Activated CD4-positive, alpha-beta memory T cell treated with anti-CD3 and anti-CD28 coated beads for 36 hours (primary cell): ENCODE measurements around the gene PLN. TPM values are rescaled to one million over a fixed set of nuclear protein-coding genes. Genes with fewer than 3 reads are reported as not detected.

Experiments used
- CTCF ChIA-PET: fragments of 350-600 bp; sonication (Branson Sonifier 250); formaldehyde crosslinking; loops from one replicate; lab custom pipeline; 2021; ENCODE audit warnings: antibody characterized with exemption, inconsistent platforms; lab: Charles Lee
- POLR2A ChIA-PET: fragments of 350-600 bp; sonication (Branson Sonifier 250); formaldehyde crosslinking; loops from one replicate; lab custom pipeline; 2021; ENCODE audit warnings: antibody characterized with exemption; lab: Charles Lee
- DNase-seq: peaks from one replicate; pipeline ENCODE4 v3.0.0-alpha.2; 2020
- H3K27ac Mint-ChIP-seq: one replicate; pipeline ENCODE4 v1.8.0; 2021; ENCODE audit warnings: mixed read lengths
- H3K27me3 Mint-ChIP-seq: one replicate; pipeline ENCODE4 v1.8.0; 2021; ENCODE audit warnings: mixed read lengths
- H3K36me3 Mint-ChIP-seq: one replicate; pipeline ENCODE4 v1.8.0; 2021; ENCODE audit warnings: mixed read lengths
- H3K4me1 Mint-ChIP-seq: one replicate; pipeline ENCODE4 v1.8.0; 2021; ENCODE audit warnings: low read depth, mixed read lengths
- H3K4me3 Mint-ChIP-seq: one replicate; pipeline ENCODE4 v1.8.0; 2021; ENCODE audit warnings: mild to moderate bottlenecking, mixed read lengths
- H3K9me3 Mint-ChIP-seq: one replicate; pipeline ENCODE4 v1.8.0; 2021; ENCODE audit warnings: mixed read lengths
- intact Hi-C: fragments of 100-400 bp; cut with micrococcal nuclease; formaldehyde crosslinking; loops from one replicate; pipeline ENCODE4 v1.15.1; 2023
- total RNA-seq, 2 experiments: library from RNA; stranded (reverse); gene quantifications; one replicate each; pipeline ENCODE4 v1.2.3, GENCODE V29; 2021

PLN gene
- total RNA-seq, 2 experiments from 2014 or later: not detected

- intact Hi-C loops: loop anchor here (1.0 to 5.0 kb wide), 5 partner anchors 53 to 331 kb away; no protein-coding TSS in a partner anchor
- DNase-seq: no peak
- no peaks in the 10 kb centered on the region for H3K27me3 Mint-ChIP-seq
- H3K27ac Mint-ChIP-seq: peak overlapping the region; percentile 11
- H3K36me3 Mint-ChIP-seq: peaks cover 4% of the 10 kb centered on the region
- H3K9me3 Mint-ChIP-seq: no peaks in the 10 kb centered on the region
- ChIA-PET CTCF (interaction anchor here (0.6 to 3.1 kb wide), 34 partner anchors 9 to 1884 kb away, joined by 3 to 25 read pairs (median 4); partner anchors contain the start of gene KPNA5), POLR2A (no interaction called here)
- H3K4me3 Mint-ChIP-seq: no peak overlapping the region
- peaks cover 17% of the 10 kb centered on the region for H3K4me1 Mint-ChIP-seq
Observed at GRCh38 chr6:118565311-118565960, 17.3 kb downstream of the PLN start.

DNA sequence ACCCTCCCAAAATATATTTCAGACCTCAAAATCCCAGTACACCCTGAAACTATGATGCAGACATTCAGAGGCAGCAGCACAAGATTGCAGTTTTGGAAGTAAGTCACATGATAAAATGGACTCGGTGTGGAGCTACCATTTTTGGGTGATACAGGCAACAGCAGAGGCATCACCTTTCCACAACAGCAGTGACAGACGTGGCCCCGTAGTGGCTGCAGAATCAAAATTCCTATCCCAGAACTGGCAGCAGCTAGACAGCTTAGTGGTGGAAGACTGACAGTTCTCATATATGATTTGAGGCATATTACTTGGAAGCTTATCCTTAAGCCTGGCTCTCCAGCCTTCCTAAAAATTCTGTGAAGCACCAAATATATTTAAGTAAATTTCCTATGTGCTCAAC is 19.9 kb downstream of the PLN start:
- DNase-seq: no peak
- intact Hi-C loops: loop anchor here (5.0 kb wide), 1 partner anchor 159 kb away; no protein-coding TSS in a partner anchor
- Mint-ChIP-seq H3K9me3 (peaks cover under 1% of the 10 kb centered on the region), H3K4me1 (peaks cover 18% of the 10 kb centered on the region), H3K27ac (no peak overlapping the region), H3K4me3 (no peak overlapping the region), H3K36me3 (peaks cover 5% of the 10 kb centered on the region), H3K27me3 (no peaks in the 10 kb centered on the region)
- ChIA-PET CTCF (interaction anchor here (0.9 kb wide), 1 partner anchor 51 kb away, joined by 3 read pairs; no protein-coding TSS in a partner anchor), POLR2A (no interaction called here)

GRCh38 chr6:118569498-118569897 is 21.4 kb downstream of the PLN start:
- CTCF ChIA-PET: no interaction called here

GRCh38 chr6:118571121-118571520 is 23.0 kb downstream of the PLN start:
- peaks cover 27% of the 10 kb centered on the region for H3K9me3 Mint-ChIP-seq

More at GRCh38 chr6:118569498-118569897, 21.4 kb downstream of the PLN start:
- POLR2A ChIA-PET: no interaction called here
- intact Hi-C loops: loop anchor here (5.0 kb wide), 1 partner anchor 158 kb away; no protein-coding TSS in a partner anchor
- H3K36me3 Mint-ChIP-seq: peaks cover 16% of the 10 kb centered on the region
- no peaks in the 10 kb centered on the region for H3K27me3 Mint-ChIP-seq
- DNase-seq: no peak
- peaks cover 18% of the 10 kb centered on the region for H3K4me1 Mint-ChIP-seq
- H3K27ac Mint-ChIP-seq: no peak overlapping the region
- peaks cover 11% of the 10 kb centered on the region for H3K9me3 Mint-ChIP-seq
- no peak overlapping the region for H3K4me3 Mint-ChIP-seq

GRCh38 chr6:118574051-118574865 is 26.2 kb downstream of the PLN start:
- no peaks in the 10 kb centered on the region for H3K27me3 Mint-ChIP-seq
- intact Hi-C loops: no loop called here
- no peak for DNase-seq
- H3K9me3 Mint-ChIP-seq: peaks cover 53% of the 10 kb centered on the region
- H3K4me3 Mint-ChIP-seq: no peak overlapping the region
- POLR2A ChIA-PET: no interaction called here
- peak overlapping the region; percentile 10 for H3K27ac Mint-ChIP-seq
- CTCF ChIA-PET: interaction anchor here (0.6 kb wide), 1 partner anchor 9 kb away, joined by 3 read pairs; no protein-coding TSS in a partner anchor
- H3K4me1 Mint-ChIP-seq: peaks cover 7% of the 10 kb centered on the region
- peaks cover 56% of the 10 kb centered on the region for H3K36me3 Mint-ChIP-seq

More at GRCh38 chr6:118571121-118571520, 23.0 kb downstream of the PLN start:
- H3K27ac Mint-ChIP-seq: no peak overlapping the region
- H3K4me1 Mint-ChIP-seq: peaks cover 7% of the 10 kb centered on the region
- H3K36me3 Mint-ChIP-seq: peaks cover 28% of the 10 kb centered on the region
- no peak for DNase-seq
- H3K27me3 Mint-ChIP-seq: no peaks in the 10 kb centered on the region
- ChIA-PET POLR2A (no interaction called here), CTCF (interaction anchor here (1.5 kb wide), 1 partner anchor 9 kb away, joined by 7 read pairs; no protein-coding TSS in a partner anchor)
- H3K4me3 Mint-ChIP-seq: no peak overlapping the region
- intact Hi-C loops: no loop called here

DNA sequence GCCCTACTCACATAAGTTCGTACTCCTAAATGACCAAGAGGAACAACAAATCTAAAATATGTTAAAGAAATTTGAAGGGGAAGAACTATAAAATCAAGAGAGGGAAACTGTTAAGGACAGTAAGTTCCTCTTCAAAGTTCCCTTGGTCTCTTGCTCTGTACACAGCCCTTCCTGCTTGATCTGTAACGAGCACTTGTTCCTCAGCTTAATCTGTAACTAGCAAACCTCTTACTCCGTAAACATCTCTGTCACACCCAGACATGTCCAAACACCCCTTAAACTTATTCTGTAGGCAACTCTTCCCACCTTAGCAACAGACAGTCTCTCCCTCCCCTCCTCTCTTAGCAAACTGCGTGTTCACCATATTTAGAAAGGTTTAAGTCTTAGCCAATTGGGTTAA is 29.9 kb downstream of the PLN start:
- DNase-seq: no peak
- Mint-ChIP-seq H3K27ac (no peak overlapping the region), H3K9me3 (peaks cover 73% of the 10 kb centered on the region), H3K4me1 (peaks cover 6% of the 10 kb centered on the region), H3K36me3 (peaks cover 77% of the 10 kb centered on the region), H3K27me3 (no peaks in the 10 kb centered on the region), H3K4me3 (no peak overlapping the region)
- intact Hi-C loops: no loop called here
- ChIA-PET POLR2A (no interaction called here), CTCF (interaction anchor here (1.6 kb wide), 1 partner anchor 19 kb away, joined by 3 read pairs; no protein-coding TSS in a partner anchor)

DNA sequence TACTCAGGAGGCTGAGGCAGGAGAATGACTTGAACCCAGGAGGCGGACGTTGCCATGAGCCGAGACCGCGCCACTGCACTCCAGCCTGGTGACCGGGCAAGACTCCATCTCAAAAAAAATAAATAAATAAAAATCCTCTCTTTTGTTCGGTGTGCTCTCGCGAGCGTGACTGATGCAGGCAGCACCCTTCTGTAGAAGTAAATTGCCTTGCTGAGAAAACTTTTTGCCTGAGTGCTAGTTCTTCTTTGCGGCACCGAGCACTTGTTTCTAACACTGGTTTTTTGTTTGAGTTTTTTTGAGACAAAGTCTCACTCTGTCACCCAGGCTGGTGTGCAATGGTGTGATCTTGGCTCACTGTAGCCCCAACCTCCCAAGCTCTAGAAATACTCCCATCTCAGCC is 30.5 kb downstream of the PLN start:
- CTCF ChIA-PET: interaction anchor here (1.5 to 1.6 kb wide), 2 partner anchors 13 to 20 kb away, joined by 3 to 5 read pairs; no protein-coding TSS in a partner anchor
- no peak overlapping the region for H3K4me3 Mint-ChIP-seq
- peaks cover 6% of the 10 kb centered on the region for H3K4me1 Mint-ChIP-seq
- no peaks in the 10 kb centered on the region for H3K27me3 Mint-ChIP-seq
- POLR2A ChIA-PET: no interaction called here
- H3K27ac Mint-ChIP-seq: no peak overlapping the region
- intact Hi-C loops: no loop called here
- H3K36me3 Mint-ChIP-seq: peaks cover 73% of the 10 kb centered on the region
- no peak for DNase-seq
- H3K9me3 Mint-ChIP-seq: peaks cover 70% of the 10 kb centered on the region

GRCh38 chr6:118579786-118580185 is 31.7 kb downstream of the PLN start:
- DNase-seq: no peak
- POLR2A ChIA-PET: no interaction called here
- no peak overlapping the region for H3K27ac Mint-ChIP-seq

GRCh38 chr6:118580585-118581419 is 32.7 kb downstream of the PLN start:
- H3K4me3 Mint-ChIP-seq: no peak overlapping the region
- no peaks in the 10 kb centered on the region for H3K27me3 Mint-ChIP-seq
- H3K27ac Mint-ChIP-seq: peak overlapping the region; percentile 64
- peaks cover 55% of the 10 kb centered on the region for H3K36me3 Mint-ChIP-seq
- peaks cover 50% of the 10 kb centered on the region for H3K9me3 Mint-ChIP-seq
- no peak for DNase-seq
- intact Hi-C loops: no loop called here
- peaks cover 6% of the 10 kb centered on the region for H3K4me1 Mint-ChIP-seq
- ChIA-PET POLR2A (no interaction called here), CTCF (interaction anchor here (0.5 to 3.0 kb wide), 22 partner anchors 10 to 605 kb away, joined by 3 to 18 read pairs (median 4); partner anchors contain the start of gene PLN)

More at GRCh38 chr6:118579786-118580185, 31.7 kb downstream of the PLN start:
- Mint-ChIP-seq H3K36me3 (peaks cover 63% of the 10 kb centered on the region), H3K4me1 (peaks cover 6% of the 10 kb centered on the region), H3K4me3 (no peak overlapping the region), H3K27me3 (no peaks in the 10 kb centered on the region), H3K9me3 (peaks cover 60% of the 10 kb centered on the region)
- intact Hi-C loops: no loop called here
- CTCF ChIA-PET: interaction anchor here (0.5 to 3.0 kb wide), 19 partner anchors 9 to 605 kb away, joined by 3 to 18 read pairs (median 4); partner anchors contain the start of gene PLN

DNA sequence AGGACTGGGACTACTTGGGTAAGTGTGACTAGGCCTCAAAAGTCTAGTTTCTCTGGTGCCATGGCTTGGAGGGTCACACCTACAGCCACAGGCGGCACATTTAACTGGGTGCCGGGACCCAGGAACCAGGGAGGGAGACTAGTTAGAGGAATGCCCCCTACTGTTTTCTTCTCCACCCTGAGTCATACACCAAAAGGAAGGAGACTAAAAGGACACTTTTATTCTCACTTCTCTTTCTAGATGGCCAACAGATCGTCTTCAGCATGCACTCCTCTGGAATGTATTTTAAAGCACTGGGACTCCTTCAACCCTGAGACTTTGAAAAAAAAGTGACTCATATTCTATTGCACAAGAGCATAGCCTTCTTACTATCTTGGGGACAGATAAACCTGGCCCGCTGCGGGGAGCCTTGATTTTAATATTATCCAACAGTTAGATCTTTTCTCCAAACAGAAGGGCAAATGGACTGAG is 33.4 kb downstream of the PLN start:
- POLR2A ChIA-PET: no interaction called here
- DNase-seq: no peak
- Mint-ChIP-seq H3K4me1 (peaks cover 7% of the 10 kb centered on the region), H3K27me3 (no peaks in the 10 kb centered on the region), H3K27ac (no peak overlapping the region), H3K36me3 (peaks cover 48% of the 10 kb centered on the region), H3K4me3 (no peak overlapping the region), H3K9me3 (peaks cover 42% of the 10 kb centered on the region)
- intact Hi-C loops: no loop called here
- CTCF ChIA-PET: interaction anchor here (1.1 to 3.0 kb wide), 7 partner anchors 11 to 529 kb away, joined by 3 to 18 read pairs (median 5); no protein-coding TSS in a partner anchor

- Mint-ChIP-seq H3K4me1 (peaks cover 11% of the 10 kb centered on the region), H3K36me3 (peaks cover 22% of the 10 kb centered on the region), H3K9me3 (peaks cover 14% of the 10 kb centered on the region), H3K4me3 (no peak overlapping the region), H3K27ac (no peak overlapping the region), H3K27me3 (no peaks in the 10 kb centered on the region)
- POLR2A ChIA-PET: no interaction called here
- intact Hi-C loops: no loop called here
- CTCF ChIA-PET: no interaction called here
- no peak for DNase-seq
Observed at GRCh38 chr6:118584911-118585310, 36.8 kb downstream of the PLN start.
